GM21737 (cell line): ENCODE measurements around the gene C16orf95.
"Not testable (repeated sequence)": the region's sequence is repeated elsewhere in the genome, so short reads cannot be mapped to it uniquely, and the experiment has no call there.

Experiments
- ATAC-seq: cut with Tn5 transposase; IDR thresholded peaks from one replicate; pipeline ENCODE4 v1.9.1; 2021; ENCODE audit warnings: mild to moderate bottlenecking, moderate library complexity; ENCODE audit not compliant: unreplicated experiment

Gene C16orf95

GRCh38 chr16:87259431-87259830, 57.8 kb downstream of the C16orf95 start:
- no peak for ATAC-seq

GRCh38 chr16:87258653-87259052, 58.5 kb downstream of the C16orf95 start:
- ATAC-seq, result not testable (repeated sequence)

- ATAC-seq, result no peak
Observed at GRCh38 chr16:87255866-87256265, 61.3 kb downstream of the C16orf95 start.

- no peak for ATAC-seq
Observed at GRCh38 chr16:87254734-87255133, 62.5 kb downstream of the C16orf95 start.

- ATAC-seq, result no peak
Observed at GRCh38 chr16:87254296-87254695, 62.9 kb downstream of the C16orf95 start.

GRCh38 chr16:87253536-87253935, 63.7 kb downstream of the C16orf95 start:
- no peak for ATAC-seq
